ENCODE data around the gene FN3K. TPM values are rescaled to one million over a fixed set of nuclear protein-coding genes. Genes with fewer than 3 reads are reported as not detected.

The FN3K gene
- total RNA-seq, 1 experiment from 2014 or later, result 28.3 TPM

DNA sequence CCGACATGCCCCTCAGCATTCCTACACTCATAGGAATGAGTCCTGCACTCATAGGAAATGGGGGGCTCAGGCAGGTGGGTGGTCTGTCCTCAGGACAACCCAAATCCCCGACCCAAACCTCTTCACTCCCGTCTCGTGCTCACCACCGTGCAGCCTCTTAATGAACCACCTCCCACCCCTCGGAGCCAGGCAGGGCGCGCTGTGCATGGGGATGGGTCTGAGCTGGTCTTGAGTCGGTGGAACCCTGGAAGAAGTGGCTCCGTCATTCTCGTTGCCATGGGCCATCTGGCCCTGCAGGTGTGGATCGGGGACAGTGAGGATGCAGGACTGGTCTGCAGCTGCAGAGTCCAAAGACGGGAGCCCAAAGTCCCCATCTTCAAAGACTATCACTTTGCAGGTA is 30.5 kb upstream of the FN3K start:
- Histone ChIP-seq H3K18ac (ENCODE audit: insufficient read length, low read depth, low read length) (no peak overlapping the region), H2BK15ac (ENCODE audit: low read depth, low read length) (no peak overlapping the region), H3K9ac (ENCODE audit: extremely low read depth, insufficient read length, low read length) (no peak overlapping the region), H2BK20ac (ENCODE audit: low read depth, low read length, poor library complexity, severe bottlenecking) (no peak overlapping the region), H3K23me2 (ENCODE audit: insufficient read length, low read depth, low read length, poor library complexity, severe bottlenecking) (no peaks in the 10 kb centered on the region), H2AK5ac (ENCODE audit: insufficient read length, low read length) (no peak overlapping the region), H3K56ac (ENCODE audit: insufficient read length, low read depth, low read length) (no peak overlapping the region), H4K5ac (ENCODE audit: insufficient read length, low read depth, low read length) (no peak overlapping the region), H4K8ac (replicated peaks; ENCODE audit: insufficient read length, low read depth, low read length) (no peak overlapping the region), H2BK12ac (ENCODE audit: insufficient read length, low read depth, low read length) (no peak overlapping the region), H3K9me3 (ENCODE audit: control insufficient read depth, low read depth, low read length) (no peaks in the 10 kb centered on the region), H3K23ac (ENCODE audit: insufficient read length, low read depth, low read length) (no peak overlapping the region), H3K27ac (ENCODE audit: insufficient read length, low read depth, low read length) (no peak overlapping the region), H3K4me2 (ENCODE audit: insufficient read depth, insufficient read length, low read length) (no peak overlapping the region), H3K27me3 (ENCODE audit: insufficient read depth, low read length) (no peaks in the 10 kb centered on the region), H3K79me2 (ENCODE audit: insufficient read depth, low read length) (no peaks in the 10 kb centered on the region), H3K79me1 (ENCODE audit: insufficient read depth, low read depth, low read length, poor library complexity, severe bottlenecking) (no peaks in the 10 kb centered on the region), H2BK5ac (ENCODE audit: insufficient read length, low read length) (no peak overlapping the region), H3K4ac (ENCODE audit: low read depth, low read length) (no peak overlapping the region), H3T11ph (ENCODE audit: low read length) (no peak overlapping the region), H2AFZ (ENCODE audit: low read length) (no peak overlapping the region), H3K4me1 (ENCODE audit: insufficient read depth, low read length) (no peaks in the 10 kb centered on the region), H3K14ac (ENCODE audit: insufficient read depth, low read length) (no peak overlapping the region), H4K91ac (ENCODE audit: insufficient read length, low read depth, low read length) (no peak overlapping the region), H4K20me1 (ENCODE audit: control insufficient read depth, insufficient read depth, insufficient read length) (no peaks in the 10 kb centered on the region), H2BK120ac (ENCODE audit: low read depth, low read length, poor library complexity, severe bottlenecking) (no peak overlapping the region)
- no CpG with 5 or more reads among the region's 13 CpGs for WGBS (ENCODE audit: extremely low coverage, insufficient read length, low lambda C conversion rate)
- Mint-ChIP-seq H3K9me3 (no peaks in the 10 kb centered on the region), H3K27ac (no peak overlapping the region; a peak in 1 of 7 replicates), H3K27me3 (ENCODE audit: low read depth) (peaks cover 12% of the 10 kb centered on the region), H3K4me3 (no peak overlapping the region; a peak in 1 of 5 replicates), H3K4me1 (no peaks in the 10 kb centered on the region), H3K36me3 (ENCODE audit: insufficient read depth in 1 of 3, low read depth in 3 of 3) (no peaks in the 10 kb centered on the region)
- DNase-seq, result no peak
- TF ChIP-seq, protein P1, sequence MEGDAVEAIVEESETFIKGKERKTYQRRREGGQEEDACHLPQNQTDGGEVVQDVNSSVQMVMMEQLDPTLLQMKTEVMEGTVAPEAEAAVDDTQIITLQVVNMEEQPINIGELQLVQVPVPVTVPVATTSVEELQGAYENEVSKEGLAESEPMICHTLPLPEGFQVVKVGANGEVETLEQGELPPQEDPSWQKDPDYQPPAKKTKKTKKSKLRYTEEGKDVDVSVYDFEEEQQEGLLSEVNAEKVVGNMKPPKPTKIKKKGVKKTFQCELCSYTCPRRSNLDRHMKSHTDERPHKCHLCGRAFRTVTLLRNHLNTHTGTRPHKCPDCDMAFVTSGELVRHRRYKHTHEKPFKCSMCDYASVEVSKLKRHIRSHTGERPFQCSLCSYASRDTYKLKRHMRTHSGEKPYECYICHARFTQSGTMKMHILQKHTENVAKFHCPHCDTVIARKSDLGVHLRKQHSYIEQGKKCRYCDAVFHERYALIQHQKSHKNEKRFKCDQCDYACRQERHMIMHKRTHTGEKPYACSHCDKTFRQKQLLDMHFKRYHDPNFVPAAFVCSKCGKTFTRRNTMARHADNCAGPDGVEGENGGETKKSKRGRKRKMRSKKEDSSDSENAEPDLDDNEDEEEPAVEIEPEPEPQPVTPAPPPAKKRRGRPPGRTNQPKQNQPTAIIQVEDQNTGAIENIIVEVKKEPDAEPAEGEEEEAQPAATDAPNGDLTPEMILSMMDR (conservative IDR thresholded peaks at IDR 0.05), result no peak

All from H9 (cell line).